HFF-Myc (cell line): ENCODE measurements around the gene LOXL4.
A peak's percentile ranks its signal among the peaks of the same experiment; 100 is the strongest.

ENCODE experiments used
- DNase-seq: peaks from one replicate; pipeline ENCODE4 v3.0.0-alpha.2; 2011; ENCODE audit warnings: low read depth; ENCODE audit errors: extremely low read depth
- H3K4me3 ChIP-seq: replicated peaks from 2 replicates; pipeline ENCODE4 v1.5.1; 2011; ENCODE audit warnings: low read depth, mild to moderate bottlenecking, control low read depth, low read length
- TF ChIP-seq, protein P1 (sequence below): IDR thresholded peaks from 2 replicates; pipeline ENCODE4 v1.5.1; 2012; ENCODE audit warnings: mild to moderate bottlenecking, low read depth, low read length, control low read depth; ENCODE audit errors: missing control alignments

Gene LOXL4

GRCh38 chr10:98295907-98296306, 27.9 kb upstream of the LOXL4 start:
- peak; percentile 56 for DNase-seq
- no peak overlapping the region for H3K4me3 ChIP-seq
- TF ChIP-seq, protein P1, sequence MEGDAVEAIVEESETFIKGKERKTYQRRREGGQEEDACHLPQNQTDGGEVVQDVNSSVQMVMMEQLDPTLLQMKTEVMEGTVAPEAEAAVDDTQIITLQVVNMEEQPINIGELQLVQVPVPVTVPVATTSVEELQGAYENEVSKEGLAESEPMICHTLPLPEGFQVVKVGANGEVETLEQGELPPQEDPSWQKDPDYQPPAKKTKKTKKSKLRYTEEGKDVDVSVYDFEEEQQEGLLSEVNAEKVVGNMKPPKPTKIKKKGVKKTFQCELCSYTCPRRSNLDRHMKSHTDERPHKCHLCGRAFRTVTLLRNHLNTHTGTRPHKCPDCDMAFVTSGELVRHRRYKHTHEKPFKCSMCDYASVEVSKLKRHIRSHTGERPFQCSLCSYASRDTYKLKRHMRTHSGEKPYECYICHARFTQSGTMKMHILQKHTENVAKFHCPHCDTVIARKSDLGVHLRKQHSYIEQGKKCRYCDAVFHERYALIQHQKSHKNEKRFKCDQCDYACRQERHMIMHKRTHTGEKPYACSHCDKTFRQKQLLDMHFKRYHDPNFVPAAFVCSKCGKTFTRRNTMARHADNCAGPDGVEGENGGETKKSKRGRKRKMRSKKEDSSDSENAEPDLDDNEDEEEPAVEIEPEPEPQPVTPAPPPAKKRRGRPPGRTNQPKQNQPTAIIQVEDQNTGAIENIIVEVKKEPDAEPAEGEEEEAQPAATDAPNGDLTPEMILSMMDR, result no peak

DNA sequence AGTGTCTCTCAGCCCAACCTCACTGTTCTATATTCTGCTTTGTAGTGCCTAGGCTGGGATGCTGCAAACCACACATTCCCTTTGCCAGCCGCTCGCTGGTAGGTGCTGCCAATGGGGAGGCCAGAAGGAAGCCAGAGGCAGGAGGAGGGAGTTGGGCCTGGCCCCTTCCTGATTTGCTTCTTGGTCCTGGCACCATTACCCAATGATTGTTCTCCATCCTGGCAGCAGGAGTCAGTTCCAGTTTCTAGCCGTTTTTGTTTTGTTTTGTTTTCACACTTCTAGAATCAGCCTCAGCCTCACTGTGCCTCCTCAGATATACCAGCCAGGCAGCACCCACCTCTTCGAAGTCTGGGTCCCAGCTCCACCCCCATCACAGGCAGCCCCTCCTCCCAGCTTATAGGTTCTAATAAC, 27.4 kb upstream of the LOXL4 start:
- H3K4me3 ChIP-seq, result no peak overlapping the region
- DNase-seq, result no peak
- TF ChIP-seq, protein P1, result no peak

DNA sequence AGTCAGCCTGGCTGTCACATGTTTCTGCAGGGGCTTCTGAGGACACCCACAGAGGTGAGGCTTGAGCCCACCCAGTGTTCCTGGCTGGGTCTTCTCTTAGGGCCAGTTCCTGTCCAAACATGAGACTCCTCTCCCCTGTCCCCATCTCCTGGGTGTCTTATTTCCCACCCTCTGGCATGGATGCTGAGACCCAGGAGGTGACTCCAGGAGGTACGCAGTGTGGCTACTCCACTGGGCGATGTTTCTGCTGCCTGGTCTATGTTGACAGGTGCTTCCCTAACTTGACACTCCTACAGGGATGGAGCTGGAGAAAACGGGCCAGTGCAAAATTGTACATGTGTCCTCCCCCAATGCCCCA, 26.3 kb upstream of the LOXL4 start:
- TF ChIP-seq, protein P1, result no peak
- no peak overlapping the region for H3K4me3 ChIP-seq

DNA sequence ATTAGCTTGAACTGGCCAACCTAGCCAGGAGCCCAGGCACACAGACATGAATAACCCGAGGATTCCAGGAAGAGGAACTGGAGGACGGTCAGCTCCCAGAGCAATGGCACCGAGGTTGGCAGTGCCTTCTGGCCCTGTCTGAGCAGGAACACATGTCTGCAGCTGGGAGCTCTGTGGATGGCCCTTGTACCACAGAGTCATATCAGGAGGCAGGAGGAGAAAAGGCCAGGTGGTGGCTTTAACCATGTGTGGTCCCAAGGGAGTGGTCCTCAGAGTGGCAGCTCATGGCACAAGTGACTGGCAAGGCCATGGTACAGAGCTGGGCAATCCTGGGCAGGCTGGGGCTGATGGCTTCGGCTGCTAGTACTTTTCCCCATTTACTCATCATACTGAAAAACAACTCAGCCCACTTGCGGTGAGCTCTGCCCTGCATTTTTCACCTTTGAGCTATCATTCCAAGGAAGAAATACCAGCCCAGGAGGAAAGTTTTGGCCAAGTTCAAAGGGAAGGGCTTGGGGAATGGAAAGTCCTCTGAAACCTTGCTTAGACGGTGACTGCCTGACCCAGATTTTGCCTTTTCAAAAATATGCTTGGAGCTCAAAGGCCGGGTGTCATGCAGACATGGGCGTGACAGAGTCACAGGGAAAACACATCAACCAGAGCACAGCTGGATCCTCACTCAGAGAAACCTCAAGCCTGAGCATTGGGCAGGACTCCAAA, 25.7 kb upstream of the LOXL4 start:
- no peak for DNase-seq
- no peak overlapping the region for H3K4me3 ChIP-seq
- TF ChIP-seq, protein P1, result no peak

More for the DNA sequence above, 26.3 kb upstream of the LOXL4 start:
- DNase-seq, result no peak

GRCh38 chr10:98292971-98293370, 25.0 kb upstream of the LOXL4 start:
- TF ChIP-seq, protein P1, result no peak
- no peak for DNase-seq

DNA sequence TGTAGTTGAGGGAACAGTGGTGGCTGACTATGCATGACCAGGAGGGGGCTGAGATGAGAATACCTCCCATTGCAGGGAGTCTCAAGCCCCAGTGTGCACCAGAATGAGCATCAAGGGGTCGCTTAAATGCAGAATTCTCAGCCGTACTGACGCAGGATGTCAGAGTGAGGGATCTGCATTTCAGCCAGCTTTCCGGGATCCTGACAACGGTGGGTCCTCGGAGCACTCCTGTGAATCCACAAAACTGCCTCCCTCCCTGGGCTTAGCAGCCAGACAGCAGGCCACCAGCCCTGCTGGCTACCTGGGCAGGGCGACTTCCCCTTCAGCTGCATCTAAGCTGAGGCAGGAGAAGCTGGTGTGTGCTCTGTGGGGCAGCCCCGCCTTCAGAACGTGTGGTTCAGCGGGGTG, 21.8 kb upstream of the LOXL4 start:
- H3K4me3 ChIP-seq, result no peak overlapping the region
- TF ChIP-seq, protein P1, result no peak
- DNase-seq, result no peak

More at GRCh38 chr10:98292971-98293370, 25.0 kb upstream of the LOXL4 start:
- H3K4me3 ChIP-seq, result no peak overlapping the region

- no peak overlapping the region for H3K4me3 ChIP-seq
- DNase-seq, result no peak
- TF ChIP-seq, protein P1, result no peak
Observed at GRCh38 chr10:98287321-98287720, 19.3 kb upstream of the LOXL4 start.
